Activated CD8-positive, alpha-beta T cell treated with anti-CD3 and anti-CD28 coated beads for 36 hours (primary cell): ENCODE results near the gene PACSIN1. TPM values are rescaled to one million over a fixed set of nuclear protein-coding genes. Genes with fewer than 3 reads are reported as not detected.

ENCODE experiments used
- ATAC-seq: fragments of 200-7000 bp; cut with Tn5 transposase; one replicate; pipeline ENCODE4 v1.10.0; 2021; ENCODE audit warnings: mild to moderate bottlenecking, moderate library complexity
- CTCF ChIA-PET: fragments of 350-600 bp; sonication (Branson Sonifier 250); formaldehyde crosslinking; loops from one replicate; lab custom pipeline; 2021; ENCODE audit warnings: antibody characterized with exemption; lab: Charles Lee
- POLR2A ChIA-PET: fragments of 350-600 bp; sonication (Branson Sonifier 250); formaldehyde crosslinking; loops from one replicate; lab custom pipeline; 2021; ENCODE audit warnings: antibody characterized with exemption; lab: Charles Lee
- DNase-seq: peaks from one replicate; pipeline ENCODE4 v3.0.0-alpha.2; 2020
- H3K27ac Mint-ChIP-seq: one replicate; pipeline ENCODE4 v1.8.0; 2021; ENCODE audit warnings: mild to moderate bottlenecking, mixed read lengths
- H3K27me3 Mint-ChIP-seq: one replicate; pipeline ENCODE4 v1.8.0; 2021; ENCODE audit warnings: mixed read lengths
- H3K36me3 Mint-ChIP-seq: one replicate; pipeline ENCODE4 v1.8.0; 2021; ENCODE audit warnings: low read depth, mixed read lengths
- H3K4me1 Mint-ChIP-seq: one replicate; pipeline ENCODE4 v1.8.0; 2021; ENCODE audit warnings: low read depth, mixed read lengths
- H3K4me3 Mint-ChIP-seq: one replicate; pipeline ENCODE4 v1.8.0; 2021; ENCODE audit warnings: mild to moderate bottlenecking, moderate library complexity, mixed read lengths
- H3K9me3 Mint-ChIP-seq: one replicate; pipeline ENCODE4 v1.8.0; 2021; ENCODE audit warnings: mixed read lengths
- intact Hi-C: fragments of 100-400 bp; cut with micrococcal nuclease; formaldehyde crosslinking; loops from one replicate; pipeline ENCODE4 v1.10.0; 2022
- total RNA-seq, 2 experiments: library from RNA; stranded (reverse); gene quantifications; one replicate each; pipeline ENCODE4 v1.2.3, GENCODE V29; 2021
- TF ChIP-seq, protein P1 (sequence below): fragments of 200-600 bp; IDR thresholded peaks from one replicate; pipeline ENCODE4 v1.8.0; 2022; ENCODE audit warnings: antibody characterized with exemption, mild to moderate bottlenecking

The PACSIN1 gene
- total RNA-seq, 2 experiments from 2014 or later, result 0.47 to 0.51 TPM

DNA sequence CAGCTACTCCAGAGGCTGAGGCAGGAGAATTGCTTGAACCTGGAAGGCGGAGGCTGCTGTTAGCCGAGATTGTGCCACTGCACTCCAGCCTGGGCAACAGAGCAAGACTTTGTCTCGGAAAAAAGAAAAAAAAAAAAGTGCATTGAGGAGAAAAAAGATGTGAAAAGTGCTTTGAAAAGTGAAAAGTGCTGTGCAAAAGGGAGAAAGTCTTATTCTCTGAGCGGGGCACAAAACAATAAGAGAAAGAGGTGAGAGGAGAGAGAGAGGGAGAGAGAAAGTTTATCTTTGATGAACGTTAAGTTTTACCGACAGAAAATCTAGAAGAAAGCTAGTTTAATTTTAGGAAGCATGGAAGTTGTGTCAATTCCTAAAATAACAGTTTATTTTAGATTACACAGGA, 3.9 kb upstream of the PACSIN1 start:
- ATAC-seq, result no peak
- H3K4me3 Mint-ChIP-seq, result no peak overlapping the region
- ChIA-PET POLR2A (interaction anchor here (0.9 kb wide), 1 partner anchor 16 kb away, joined by 4 read pairs; no protein-coding TSS in a partner anchor), CTCF (interaction anchor here (1.5 to 2.3 kb wide), 2 partner anchors 147 to 678 kb away, joined by 7 read pairs; no protein-coding TSS in a partner anchor)
- no peak for DNase-seq
- TF ChIP-seq, protein P1, sequence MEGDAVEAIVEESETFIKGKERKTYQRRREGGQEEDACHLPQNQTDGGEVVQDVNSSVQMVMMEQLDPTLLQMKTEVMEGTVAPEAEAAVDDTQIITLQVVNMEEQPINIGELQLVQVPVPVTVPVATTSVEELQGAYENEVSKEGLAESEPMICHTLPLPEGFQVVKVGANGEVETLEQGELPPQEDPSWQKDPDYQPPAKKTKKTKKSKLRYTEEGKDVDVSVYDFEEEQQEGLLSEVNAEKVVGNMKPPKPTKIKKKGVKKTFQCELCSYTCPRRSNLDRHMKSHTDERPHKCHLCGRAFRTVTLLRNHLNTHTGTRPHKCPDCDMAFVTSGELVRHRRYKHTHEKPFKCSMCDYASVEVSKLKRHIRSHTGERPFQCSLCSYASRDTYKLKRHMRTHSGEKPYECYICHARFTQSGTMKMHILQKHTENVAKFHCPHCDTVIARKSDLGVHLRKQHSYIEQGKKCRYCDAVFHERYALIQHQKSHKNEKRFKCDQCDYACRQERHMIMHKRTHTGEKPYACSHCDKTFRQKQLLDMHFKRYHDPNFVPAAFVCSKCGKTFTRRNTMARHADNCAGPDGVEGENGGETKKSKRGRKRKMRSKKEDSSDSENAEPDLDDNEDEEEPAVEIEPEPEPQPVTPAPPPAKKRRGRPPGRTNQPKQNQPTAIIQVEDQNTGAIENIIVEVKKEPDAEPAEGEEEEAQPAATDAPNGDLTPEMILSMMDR, result no peak
- no peak overlapping the region for H3K27ac Mint-ChIP-seq
- no peaks in the 10 kb centered on the region for H3K36me3 Mint-ChIP-seq
- intact Hi-C loops, result no loop called here
- peaks cover 18% of the 10 kb centered on the region for H3K27me3 Mint-ChIP-seq
- peaks cover 5% of the 10 kb centered on the region for H3K4me1 Mint-ChIP-seq
- no peaks in the 10 kb centered on the region for H3K9me3 Mint-ChIP-seq

DNA sequence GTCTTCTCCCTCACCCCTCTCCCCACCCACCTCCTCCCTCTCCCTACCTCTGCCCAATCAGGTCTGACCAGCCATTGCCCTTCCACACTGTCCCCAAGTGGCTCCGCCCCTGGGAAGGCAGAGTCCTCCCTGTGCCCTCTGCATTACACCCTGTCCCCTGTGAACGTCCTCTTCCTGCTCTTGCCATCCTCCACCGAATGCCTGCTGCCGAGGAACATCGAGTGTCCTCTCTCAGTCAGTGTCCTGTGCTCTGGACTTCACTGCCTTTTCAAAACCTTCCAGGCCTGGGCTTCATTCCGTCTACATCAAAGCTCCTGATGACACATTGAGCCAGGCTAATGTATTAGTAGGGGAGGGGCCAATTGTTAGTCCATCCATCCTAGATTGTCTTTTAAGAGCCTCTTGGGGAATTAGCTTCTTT, 3.3 kb upstream of the PACSIN1 start:
- no peaks in the 10 kb centered on the region for H3K9me3 Mint-ChIP-seq
- H3K27ac Mint-ChIP-seq, result no peak overlapping the region
- ATAC-seq (no peak), DNase-seq (no peak)
- H3K36me3 Mint-ChIP-seq, result no peaks in the 10 kb centered on the region
- ChIA-PET CTCF (interaction anchor here (1.2 to 1.5 kb wide), 2 partner anchors 137 to 147 kb away, joined by 3 to 7 read pairs; no protein-coding TSS in a partner anchor), POLR2A (interaction anchor here (0.9 kb wide), 1 partner anchor 15 kb away, joined by 4 read pairs; no protein-coding TSS in a partner anchor)
- intact Hi-C loops, result no loop called here
- no peak overlapping the region for H3K4me3 Mint-ChIP-seq
- peaks cover 5% of the 10 kb centered on the region for H3K4me1 Mint-ChIP-seq
- peaks cover 20% of the 10 kb centered on the region for H3K27me3 Mint-ChIP-seq
- TF ChIP-seq, protein P1, result no peak

DNA sequence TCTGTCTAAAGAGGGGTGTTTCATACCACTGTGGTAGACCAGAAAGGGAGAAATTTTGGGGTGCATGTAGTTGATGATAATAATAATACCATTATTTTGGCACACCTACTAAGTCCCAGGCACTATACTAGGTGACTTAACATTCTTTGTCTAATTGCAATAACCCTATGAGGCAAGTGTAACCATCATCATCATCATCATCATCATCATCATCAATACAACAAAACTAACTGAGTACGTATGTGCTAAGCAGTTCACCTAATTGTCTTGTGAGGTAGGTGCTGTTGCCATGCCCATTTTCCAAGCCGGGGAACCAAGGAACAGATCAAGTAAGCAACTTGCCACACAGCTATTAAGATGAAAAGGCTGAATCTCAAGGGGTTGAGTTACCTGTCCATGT, 2.6 kb upstream of the PACSIN1 start:
- TF ChIP-seq, protein P1, result no peak
- ChIA-PET CTCF (interaction anchor here (1.2 to 1.5 kb wide), 2 partner anchors 138 to 146 kb away, joined by 3 to 7 read pairs; no protein-coding TSS in a partner anchor), POLR2A (no interaction called here)
- Mint-ChIP-seq H3K4me3 (no peak overlapping the region), H3K27me3 (peaks cover 20% of the 10 kb centered on the region), H3K36me3 (no peaks in the 10 kb centered on the region), H3K27ac (no peak overlapping the region), H3K9me3 (no peaks in the 10 kb centered on the region), H3K4me1 (peaks cover 5% of the 10 kb centered on the region)
- intact Hi-C loops, result no loop called here
- ATAC-seq, result no peak
- DNase-seq, result no peak

DNA sequence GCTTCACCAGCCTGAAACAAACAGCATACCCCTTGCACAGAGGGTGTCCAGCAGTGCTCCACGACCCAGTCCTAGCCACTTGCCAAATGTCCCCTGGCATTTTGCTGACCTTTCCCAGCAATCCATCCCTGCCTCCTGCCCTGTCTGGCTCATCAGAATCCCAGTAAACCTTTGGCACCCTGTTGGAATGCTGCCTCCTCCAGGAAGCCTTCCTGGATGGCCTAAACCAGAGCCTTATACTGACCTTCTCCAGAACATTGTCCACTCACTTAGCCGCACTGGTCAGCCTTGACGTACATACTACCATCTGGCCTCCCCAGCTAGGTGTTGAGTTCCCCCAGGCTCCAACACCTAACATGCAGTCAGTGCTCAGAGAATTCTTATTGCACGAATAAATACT, 2.0 kb upstream of the PACSIN1 start:
- H3K9me3 Mint-ChIP-seq, result no peaks in the 10 kb centered on the region
- H3K4me3 Mint-ChIP-seq, result no peak overlapping the region
- peaks cover 5% of the 10 kb centered on the region for H3K4me1 Mint-ChIP-seq
- no peak overlapping the region for H3K27ac Mint-ChIP-seq
- TF ChIP-seq, protein P1, result no peak
- ChIA-PET CTCF (no interaction called here), POLR2A (no interaction called here)
- intact Hi-C loops, result no loop called here
- DNase-seq, result no peak
- no peak for ATAC-seq
- H3K27me3 Mint-ChIP-seq, result peaks cover 20% of the 10 kb centered on the region
- H3K36me3 Mint-ChIP-seq, result no peaks in the 10 kb centered on the region
